HG02973 (cell line): ENCODE data around the gene TNFRSF14.
"Not testable (repeated sequence)": the region's sequence is repeated elsewhere in the genome, so short reads cannot be mapped to it uniquely, and the experiment has no call there.

Experiments
- ATAC-seq: cut with Tn5 transposase; IDR thresholded peaks from one replicate; pipeline ENCODE4 v1.9.1; 2021; ENCODE audit warnings: moderate library complexity; ENCODE audit not compliant: unreplicated experiment

TNFRSF14 gene

DNA sequence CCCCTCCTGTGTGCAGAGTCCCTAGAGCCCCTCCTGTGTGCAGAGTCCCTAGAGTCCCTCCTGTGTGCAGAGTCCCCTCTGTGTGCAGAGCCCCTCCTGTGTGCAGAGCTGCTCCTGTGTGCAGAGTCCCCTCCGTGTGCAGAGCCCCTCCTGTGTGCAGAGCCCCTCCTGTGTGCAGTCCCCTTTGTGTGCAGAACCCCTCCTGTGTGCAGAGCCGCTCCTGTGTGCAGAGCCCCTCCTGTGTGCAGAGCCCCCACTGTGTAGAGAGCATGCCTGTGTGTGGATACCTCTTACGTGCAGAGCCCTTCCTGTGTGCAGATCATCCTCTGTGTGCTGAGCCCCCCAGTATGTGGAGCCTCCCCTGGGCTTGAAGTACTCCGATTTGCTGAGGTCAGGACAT lies 17.8 kb upstream of the TNFRSF14 start:
- no peak for ATAC-seq

DNA sequence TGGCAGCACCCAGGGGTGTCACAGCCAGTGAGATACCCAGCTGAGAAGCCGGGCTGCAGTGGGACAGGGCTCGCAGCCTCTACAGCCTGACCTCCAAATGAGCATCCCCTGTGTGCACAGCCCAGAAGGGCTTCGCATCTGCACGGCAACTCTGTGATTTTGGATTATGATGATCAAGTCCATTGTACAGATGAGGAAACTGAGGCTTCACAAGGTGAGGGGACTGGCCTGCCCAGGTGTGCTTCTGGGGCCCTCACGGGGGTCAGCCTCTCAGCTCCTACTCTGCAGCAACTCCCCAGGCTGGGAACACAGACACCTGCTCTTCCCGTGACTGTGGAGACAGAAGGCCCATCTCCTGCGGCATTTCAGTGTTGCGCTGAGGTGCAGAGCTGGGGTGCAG lies 17.3 kb upstream of the TNFRSF14 start:
- no peak for ATAC-seq

GRCh38 chr1:2539312-2539907 lies 16.8 kb upstream of the TNFRSF14 start:
- ATAC-seq = no peak

- ATAC-seq = no peak
These were observed 15.2 kb upstream of the TNFRSF14 start for GRCh38 chr1:2540816-2541492.

- ATAC-seq = no peak
These were observed 14.4 kb upstream of the TNFRSF14 start for GRCh38 chr1:2541619-2542245.

DNA sequence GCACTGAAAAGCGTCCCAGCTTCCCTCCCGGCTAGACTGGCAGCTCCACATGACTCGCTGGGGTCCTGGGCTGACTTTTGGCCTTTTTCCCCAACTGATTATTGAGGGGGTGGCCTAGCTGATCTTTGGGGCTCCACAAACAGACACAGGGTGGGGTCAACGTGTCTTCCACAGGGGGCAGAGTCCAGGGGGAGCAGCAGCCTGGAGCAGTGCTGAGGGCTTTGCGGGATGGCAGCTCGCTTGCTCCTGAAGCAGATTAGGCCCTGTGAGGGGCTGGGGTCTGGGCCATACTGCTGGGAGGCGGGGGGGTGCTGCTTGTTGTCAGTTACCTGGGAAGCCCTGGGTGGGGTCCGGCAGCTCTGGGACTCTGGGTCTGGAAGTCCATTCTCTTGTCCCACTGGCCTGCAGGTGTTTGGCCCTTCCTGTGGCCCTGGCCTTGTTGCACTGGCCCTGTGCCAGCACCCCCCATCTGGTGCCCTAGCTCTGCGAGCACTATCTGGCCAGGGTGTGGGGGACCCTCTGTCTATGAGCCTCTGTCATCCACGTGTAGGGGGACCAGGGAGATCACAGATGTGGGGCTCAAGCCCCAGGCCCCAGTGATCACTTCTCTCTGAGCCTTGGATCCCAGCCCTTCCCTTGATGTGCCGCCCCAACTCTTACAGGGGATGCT lies 13.8 kb upstream of the TNFRSF14 start:
- no peak for ATAC-seq

DNA sequence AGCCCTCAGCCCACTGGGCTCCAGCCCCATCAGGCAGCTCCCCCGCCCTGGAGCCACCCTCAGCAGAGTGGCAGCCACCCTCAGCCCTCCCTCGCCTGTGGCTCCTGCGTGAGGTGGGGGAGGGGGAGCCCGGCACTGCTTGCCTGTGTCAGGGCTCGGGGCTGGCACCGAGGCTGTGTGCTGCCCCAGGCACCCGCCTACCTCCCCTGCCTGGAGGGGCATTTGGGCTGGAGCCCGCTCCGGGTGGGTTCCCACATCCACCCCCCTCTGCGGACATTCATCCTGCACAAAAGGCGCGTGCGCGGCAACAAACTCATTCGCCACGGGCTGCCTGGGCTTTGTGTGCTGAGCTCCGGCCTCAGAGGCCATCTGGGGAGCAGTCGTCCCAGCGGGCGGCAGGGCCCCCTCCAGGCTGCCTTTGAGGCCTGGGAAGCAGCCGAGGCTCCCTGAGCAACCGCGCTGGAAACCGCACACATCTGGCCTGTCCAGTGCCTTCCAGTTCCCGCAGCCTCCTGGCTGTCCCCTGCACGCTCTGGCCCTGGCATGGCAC lies 12.6 kb upstream of the TNFRSF14 start:
- ATAC-seq = no peak

DNA sequence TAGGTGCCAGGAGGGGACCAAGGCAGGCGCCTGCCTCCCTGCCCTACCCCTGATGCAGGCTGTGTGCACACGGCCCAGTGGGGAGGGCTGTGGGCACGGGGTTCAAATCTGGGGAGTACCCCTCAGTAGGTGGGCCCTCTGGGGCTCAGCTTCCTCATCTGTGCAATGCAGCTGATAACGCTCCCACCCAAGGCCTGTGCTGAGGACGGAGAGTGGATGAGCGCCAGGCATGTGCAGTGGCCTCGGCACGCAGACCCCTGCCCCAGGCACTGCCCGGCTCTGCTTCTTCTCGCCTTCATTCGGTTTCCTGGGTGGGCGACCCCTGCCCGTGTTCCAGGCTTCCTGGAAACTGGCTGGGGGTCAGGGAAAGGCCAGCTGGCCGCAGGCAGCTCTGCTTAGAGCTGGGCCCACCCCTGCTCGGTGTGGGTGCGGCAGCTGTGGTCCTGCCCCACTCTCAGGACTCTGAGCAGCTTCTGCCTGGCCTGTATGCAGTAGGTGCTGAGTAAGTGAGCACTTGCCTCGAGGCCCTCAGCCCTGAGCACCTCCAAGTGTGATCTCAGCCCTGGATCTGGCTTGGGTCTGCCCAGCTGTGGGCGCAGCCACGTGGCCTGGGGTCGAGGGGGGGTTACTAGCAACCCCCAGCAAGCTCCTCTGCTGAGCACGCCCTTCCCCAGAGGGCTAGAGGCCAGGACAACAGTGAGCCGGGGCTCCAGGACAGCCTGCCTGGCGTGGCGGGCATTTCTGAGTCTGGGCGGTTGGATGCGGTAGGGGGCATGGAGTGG lies 11.9 kb upstream of the TNFRSF14 start:
- ATAC-seq = no peak

DNA sequence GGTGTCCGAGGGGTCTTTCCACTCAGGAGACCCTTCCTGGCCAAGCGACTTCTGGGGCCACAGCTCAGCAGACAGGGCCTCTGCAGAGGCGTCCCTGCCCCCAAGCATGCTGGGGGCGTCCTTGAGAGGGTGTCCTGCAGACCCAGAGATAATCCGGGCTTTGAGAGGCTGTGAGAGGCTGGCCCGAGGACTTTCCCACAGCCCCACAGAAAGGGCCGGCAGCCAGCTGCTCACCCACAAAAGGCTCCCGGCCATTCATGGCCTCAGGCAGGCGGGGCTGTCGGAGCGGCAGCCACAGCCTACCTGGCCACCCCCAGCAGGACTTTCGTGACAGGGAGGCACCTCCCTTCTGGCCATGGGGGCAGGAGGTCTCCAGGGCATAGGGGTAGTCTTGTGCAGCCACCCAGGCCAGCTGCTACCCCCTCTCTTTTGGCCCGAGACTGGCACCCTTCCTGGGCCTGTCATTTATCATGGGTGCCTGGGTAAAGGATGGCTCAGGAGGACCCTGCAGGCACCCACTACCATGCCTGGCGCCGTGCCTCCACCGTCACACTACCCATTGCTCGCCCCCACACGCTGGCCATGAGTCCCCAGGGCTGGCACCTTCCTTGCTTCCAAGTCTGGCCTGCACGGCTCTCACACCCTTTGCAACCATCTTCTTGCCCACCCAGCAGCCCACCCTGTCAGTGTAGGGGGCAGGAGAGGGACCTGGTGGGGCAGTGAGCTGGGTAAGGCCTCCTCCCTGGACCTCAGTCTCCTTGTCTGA lies 11.1 kb upstream of the TNFRSF14 start:
- ATAC-seq = no peak

GRCh38 chr1:2545754-2546514 lies 10.2 kb upstream of the TNFRSF14 start:
- ATAC-seq = peak; percentile 29

DNA sequence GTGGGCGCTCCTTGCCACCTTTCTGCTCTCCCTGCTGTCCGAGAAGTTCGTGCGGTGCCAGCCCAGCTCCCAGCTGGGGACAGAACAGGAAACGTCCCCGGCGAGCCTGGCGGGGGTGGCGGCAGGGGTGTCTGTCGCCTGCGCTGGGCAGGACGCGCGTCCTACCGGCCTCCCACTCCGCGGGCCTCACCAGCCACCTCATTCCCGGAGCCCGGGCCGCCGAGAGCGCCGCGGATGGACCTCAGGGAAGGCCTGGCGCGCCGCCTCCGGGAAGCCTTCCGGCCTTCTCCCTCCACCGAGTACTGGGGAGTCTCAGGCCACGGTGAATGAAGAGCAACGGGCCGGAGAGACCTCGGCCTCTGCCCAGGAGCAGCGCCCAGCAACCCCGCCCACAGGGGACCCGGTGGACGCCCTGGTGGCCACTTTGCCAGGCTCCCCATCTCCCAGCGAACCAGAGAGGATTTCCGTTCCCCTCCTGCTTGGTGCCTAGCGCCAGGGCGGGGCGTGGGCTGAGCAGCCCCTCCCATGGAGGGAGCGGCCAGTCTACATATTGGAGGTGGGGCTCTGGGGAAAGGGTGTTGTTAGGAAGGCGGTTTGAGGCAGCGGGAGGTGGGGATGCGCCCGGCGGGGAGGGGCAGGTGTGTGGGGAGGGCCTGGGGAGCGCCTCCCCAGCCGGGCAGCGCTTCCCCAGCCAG lies 9.5 kb upstream of the TNFRSF14 start:
- peak; percentile 26 for ATAC-seq

DNA sequence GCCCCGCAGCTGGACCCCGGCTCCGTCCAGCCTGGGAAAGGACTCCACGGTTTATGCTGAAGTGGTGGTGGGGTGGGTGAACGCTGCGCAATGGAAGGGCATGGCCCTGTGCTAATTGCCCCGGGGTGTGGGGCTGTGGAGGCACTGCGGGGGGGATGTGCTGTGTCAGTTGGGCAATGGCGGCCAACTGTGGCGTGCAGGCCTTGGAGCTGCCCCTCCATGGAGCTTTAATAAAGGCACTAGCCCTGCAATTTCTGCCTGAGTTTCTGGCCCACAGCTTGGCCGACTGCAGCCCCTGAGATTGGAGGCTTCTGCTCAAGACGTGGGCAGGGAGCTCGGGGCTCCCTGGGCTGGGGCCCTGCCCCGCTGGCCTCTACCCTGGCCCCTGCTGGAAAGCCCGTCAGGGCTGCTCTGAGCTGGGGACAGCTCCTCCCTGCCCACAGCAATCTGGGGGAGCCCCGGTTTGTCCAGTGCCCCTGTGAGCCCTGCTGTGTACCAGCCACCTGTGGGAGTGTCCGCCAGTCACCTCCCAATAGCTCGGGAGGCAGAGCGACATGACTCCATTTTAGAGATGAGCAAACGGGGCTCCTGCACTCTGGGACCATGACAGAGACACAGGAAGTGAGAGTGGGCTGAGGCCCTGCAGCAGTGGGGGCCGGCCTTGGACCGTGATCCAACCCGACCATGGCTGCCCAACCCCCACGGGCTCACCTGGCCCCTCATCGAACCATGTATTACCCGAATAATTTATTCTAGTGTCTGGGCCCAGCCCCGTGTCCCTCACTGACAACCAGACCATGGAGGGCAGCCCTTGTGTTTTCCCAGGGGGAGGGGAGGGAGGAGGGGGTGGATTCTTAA lies 8.7 kb upstream of the TNFRSF14 start:
- no peak for ATAC-seq

GRCh38 chr1:2548068-2548589 lies 8.0 kb upstream of the TNFRSF14 start:
- ATAC-seq = peak; percentile 21

- ATAC-seq = not testable (repeated sequence)
These were observed 6.7 kb upstream of the TNFRSF14 start for GRCh38 chr1:2549367-2550029.

GRCh38 chr1:2550309-2550861 lies 5.8 kb upstream of the TNFRSF14 start:
- ATAC-seq = not testable (repeated sequence)

DNA sequence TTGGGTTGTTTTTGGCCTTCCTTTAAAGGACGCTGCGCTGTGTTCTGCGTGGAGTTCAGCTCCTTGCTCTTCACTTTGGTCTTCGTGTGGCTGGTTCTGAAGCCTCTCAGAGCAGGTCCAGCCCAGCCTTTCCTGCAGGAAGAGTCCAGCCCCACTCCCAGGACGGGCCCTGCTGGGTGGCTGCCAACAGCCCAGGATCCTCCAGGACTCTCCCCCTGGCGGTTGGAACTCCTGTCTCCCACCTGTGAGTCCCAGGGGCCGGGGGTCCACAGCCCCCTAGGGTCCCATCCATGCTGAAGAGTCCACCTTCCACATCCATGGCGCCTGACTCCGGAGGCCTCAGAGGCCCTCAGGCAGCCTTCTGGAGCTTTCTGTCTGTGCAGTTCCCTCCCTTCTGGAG lies 4.6 kb upstream of the TNFRSF14 start:
- ATAC-seq = not testable (repeated sequence)

DNA sequence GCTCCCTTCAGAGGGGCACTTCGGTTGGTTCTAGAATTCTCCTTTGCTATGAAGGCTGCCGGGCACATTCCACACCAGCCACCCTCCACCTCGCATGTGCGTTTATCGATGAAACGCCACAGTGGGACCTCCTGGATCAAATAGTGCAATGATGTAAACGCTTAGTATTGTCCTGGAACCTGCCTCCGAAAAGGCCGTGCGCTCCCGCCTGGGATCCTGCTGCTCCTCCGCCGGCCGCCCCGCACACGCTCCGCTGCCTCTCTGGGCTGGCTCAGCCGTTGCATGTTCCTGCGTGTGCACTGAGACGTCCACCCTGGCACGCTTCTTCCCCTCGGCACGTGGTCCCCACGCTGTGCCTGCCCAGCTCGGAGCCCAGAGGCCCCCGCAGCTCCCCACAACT lies 4.0 kb upstream of the TNFRSF14 start:
- ATAC-seq = no peak
